H1 (cell line): ENCODE data around the gene ZFYVE19. TPM values are rescaled to one million over a fixed set of nuclear protein-coding genes. Genes with fewer than 3 reads are reported as not detected.

ENCODE experiments used
- CTCF ChIA-PET: fragments of 300-600 bp; sonication (Branson Sonifier 250); formaldehyde crosslinking; loops from one replicate; lab custom pipeline; 2021; ENCODE audit not compliant: partially characterized antibody; lab: Charles Lee
- POLR2A ChIA-PET: fragments of 300-600 bp; sonication (Branson Sonifier 250); formaldehyde crosslinking; loops from one replicate; lab custom pipeline; 2021; ENCODE audit warnings: inconsistent platforms; ENCODE audit not compliant: partially characterized antibody; lab: Charles Lee
- DNase-seq, 2 experiments: peaks; one replicate each; pipeline versions ENCODE4 v3.0.0 to v3.0.0-alpha.2; 2010 to 2022; ENCODE audit warnings: low spot score in 2 of 2, low read depth in 1 of 2, mixed read lengths in 1 of 2
- FAIRE-seq: peaks from 2 replicates; lab custom pipeline; 2011; peaks lifted over from hg19 to GRCh38; lab: Jason Lieb, UNC
- H2AFZ ChIP-seq: 2 replicates; pipeline ENCODE4 v1.8.1; 2012; ENCODE audit warnings: low read length, inconsistent platforms
- H2AK5ac ChIP-seq: 2 replicates; pipeline ENCODE4 v1.6.1; 2013; ENCODE audit warnings: low read depth, low read length
- H2BK120ac ChIP-seq: replicated peaks from 2 replicates; pipeline ENCODE3; 2013; ENCODE audit warnings: low read depth, low read length, inconsistent platforms
- H2BK12ac ChIP-seq: 2 replicates; pipeline ENCODE4 v1.6.1; 2013; ENCODE audit warnings: low read depth, low read length
- H2BK15ac ChIP-seq: 2 replicates; pipeline ENCODE4 v1.6.1; 2013; ENCODE audit warnings: low read length
- H2BK20ac ChIP-seq: 2 replicates; pipeline ENCODE4 v1.6.1; 2013; ENCODE audit warnings: low read length
- H2BK5ac ChIP-seq: 2 replicates; pipeline ENCODE4 v1.6.1; 2013; ENCODE audit warnings: low read depth, low read length
- H3K14ac ChIP-seq: 2 replicates; pipeline ENCODE4 v1.6.1; 2013; ENCODE audit warnings: inconsistent platforms; ENCODE audit not compliant: insufficient read length
- H3K18ac ChIP-seq: 2 replicates; pipeline ENCODE4 v1.6.1; 2013; ENCODE audit warnings: low read length; ENCODE audit errors: extremely low read depth
- H3K23ac ChIP-seq: 2 replicates; pipeline ENCODE4 v1.6.1; 2013; ENCODE audit warnings: inconsistent platforms; ENCODE audit not compliant: insufficient read length
- H3K23me2 ChIP-seq: 2 replicates; pipeline ENCODE4 v1.6.1; 2013; ENCODE audit warnings: low read depth, low read length
- H3K27ac ChIP-seq: 2 replicates; pipeline ENCODE4 v1.6.1; 2011; ENCODE audit warnings: low read depth, low read length, inconsistent platforms
- H3K27me3 ChIP-seq, 4 experiments: replicated peaks in 1 of 4; 1 replicate in 1 of 4; 2 replicates in 3 of 4; pipeline versions ENCODE4 v1.6.1 to v1.8.1; 2011 to 2013; ENCODE audit warnings: low read length in 3 of 4, mild to moderate bottlenecking in 3 of 4, inconsistent platforms in 2 of 4, mixed read lengths in 2 of 4, moderate library complexity in 1 of 4; ENCODE audit not compliant: control insufficient read depth in 3 of 4, insufficient read depth in 3 of 4; ENCODE audit errors: extremely low read depth in 1 of 4
- H3K36me3 ChIP-seq, 4 experiments: 2 replicates each; pipeline versions ENCODE4 v1.6.1 to v1.8.1; 2011 to 2013; ENCODE audit warnings: mild to moderate bottlenecking in 4 of 4, low read length in 3 of 4, moderate library complexity in 2 of 4, control low read depth in 1 of 4, inconsistent platforms in 1 of 4; ENCODE audit not compliant: insufficient read depth in 4 of 4, control insufficient read depth in 2 of 4
- H3K4ac ChIP-seq: replicated peaks from 2 replicates; pipeline ENCODE3; 2013; ENCODE audit warnings: low read length, low read depth, mixed read lengths, inconsistent platforms; ENCODE audit not compliant: insufficient read length
- H3K4me1 ChIP-seq, 4 experiments: replicated peaks in 1 of 4; 1 replicate in 1 of 4; 2 replicates in 3 of 4; pipeline versions ENCODE4 v1.6.1 to v1.8.1; 2011 to 2013; ENCODE audit warnings: low read length in 3 of 4, inconsistent platforms in 2 of 4, mixed read lengths in 1 of 4; ENCODE audit not compliant: insufficient read depth in 4 of 4, control insufficient read depth in 3 of 4
- H3K4me2 ChIP-seq, 2 experiments: 2 replicates each; pipeline versions ENCODE4 v1.6.1 to v1.8.1; 2011 to 2013; ENCODE audit warnings: low read depth in 2 of 2, low read length in 2 of 2, control low read depth in 1 of 2, inconsistent platforms in 1 of 2, mild to moderate bottlenecking in 1 of 2; ENCODE audit not compliant: insufficient read depth in 1 of 2
- H3K4me3 ChIP-seq, 4 experiments: fragments of 200-600, 300-600 bp in 1 of 4; sonication (generic), shearing (Covaris generic), sonication (Bioruptor Twin) in 1 of 4; 2 replicates each; pipeline versions ENCODE4 v1.5.1 to v1.8.1; 2011 to 2016; ENCODE audit warnings: low read length in 4 of 4, low read depth in 3 of 4, control low read depth in 2 of 4, inconsistent platforms in 2 of 4, mild to moderate bottlenecking in 2 of 4, mixed read lengths in 1 of 4, moderate library complexity in 1 of 4; ENCODE audit not compliant: insufficient read depth in 2 of 4; ENCODE audit errors: extremely low read depth in 1 of 4
- H3K56ac ChIP-seq: replicated peaks from 2 replicates; pipeline ENCODE3; 2013; ENCODE audit warnings: low read depth, mild to moderate bottlenecking, mixed read lengths, low read length, inconsistent platforms; ENCODE audit not compliant: insufficient read length
- H3K79me1 ChIP-seq: 2 replicates; pipeline ENCODE4 v1.6.1; 2013; ENCODE audit warnings: low read depth, low read length, control low read depth
- H3K79me2 ChIP-seq, 2 experiments: 2 replicates each; pipeline versions ENCODE4 v1.6.1 to v1.8.1; 2012 to 2013; ENCODE audit warnings: low read length in 2 of 2, mild to moderate bottlenecking in 2 of 2, inconsistent platforms in 1 of 2; ENCODE audit not compliant: insufficient read depth in 2 of 2, control insufficient read depth in 1 of 2
- H3K9ac ChIP-seq, 4 experiments: replicated peaks in 1 of 4; 1 replicate in 1 of 4; 2 replicates in 3 of 4; pipeline versions ENCODE4 v1.6.1 to v1.8.1; 2011 to 2013; ENCODE audit warnings: low read depth in 3 of 4, low read length in 3 of 4, control low read depth in 2 of 4, mild to moderate bottlenecking in 2 of 4, moderate library complexity in 2 of 4, inconsistent platforms in 1 of 4; ENCODE audit errors: extremely low read depth in 1 of 4
- H3K9me3 ChIP-seq, 2 experiments: 2 replicates each; pipeline versions ENCODE4 v1.6.1 to v1.8.1; 2012 to 2013; ENCODE audit warnings: mild to moderate bottlenecking in 2 of 2, moderate library complexity in 2 of 2, control low read depth in 1 of 2, inconsistent platforms in 1 of 2, low read depth in 1 of 2, low read length in 1 of 2, mixed read lengths in 1 of 2; ENCODE audit not compliant: insufficient read depth in 2 of 2
- H4K20me1 ChIP-seq, 2 experiments: replicated peaks in 1 of 2; 2 replicates each; pipeline versions ENCODE3 to v1.8.1; 2011 to 2013; ENCODE audit warnings: inconsistent platforms in 2 of 2, low read length in 2 of 2, mild to moderate bottlenecking in 1 of 2; ENCODE audit not compliant: insufficient read depth in 2 of 2, control insufficient read depth in 1 of 2
- H4K5ac ChIP-seq: 2 replicates; pipeline ENCODE4 v1.6.1; 2013; ENCODE audit warnings: low read length, low read depth, mixed read lengths, inconsistent platforms; ENCODE audit not compliant: insufficient read length
- H4K8ac ChIP-seq: 2 replicates; pipeline ENCODE4 v1.8.0; 2013; ENCODE audit warnings: mild to moderate bottlenecking, moderate library complexity, low read length, inconsistent platforms; ENCODE audit not compliant: insufficient read depth; ENCODE audit errors: extremely low read depth
- H4K91ac ChIP-seq: replicated peaks from 2 replicates; pipeline ENCODE3; 2013; ENCODE audit warnings: low read length, mixed read lengths, inconsistent platforms; ENCODE audit not compliant: insufficient read length
- BACH1 ChIP-seq: IDR thresholded peaks from 2 replicates; pipeline ENCODE4 v1.6.1; 2012; ENCODE audit warnings: low read length, improper control_type of control experiment
- BRCA1 ChIP-seq: IDR thresholded peaks from 2 replicates; pipeline ENCODE4 v1.6.1; 2012; ENCODE audit warnings: low read depth, low read length, improper control_type of control experiment
- CHD1 ChIP-seq: IDR thresholded peaks from 2 replicates; pipeline ENCODE4 v1.6.1; 2012; ENCODE audit warnings: low read depth, low read length, improper control_type of control experiment
- HDAC2 ChIP-seq, 2 experiments: fragments of 300-600 bp in 1 of 2; sonication (generic) in 1 of 2; IDR thresholded peaks; 2 replicates each; pipeline ENCODE4 v1.6.1; 2011 to 2012; ENCODE audit warnings: low read depth in 2 of 2, low read length in 2 of 2, mild to moderate bottlenecking in 2 of 2, moderate library complexity in 2 of 2, borderline replicate concordance in 1 of 2, inconsistent platforms in 1 of 2
- JUND ChIP-seq: IDR thresholded peaks from 2 replicates; pipeline ENCODE4 v1.6.1; 2011; ENCODE audit warnings: mild to moderate bottlenecking, improper control_type of control experiment, low read length
- KDM1A ChIP-seq: fragments of 200-600, 300-600 bp; sonication (generic); IDR thresholded peaks from 2 replicates; pipeline ENCODE4 v1.7.1; 2016; ENCODE audit warnings: mild to moderate bottlenecking, low read length, borderline replicate concordance
- MAFK ChIP-seq: IDR thresholded peaks from 2 replicates; pipeline ENCODE4 v1.6.1; 2012; ENCODE audit warnings: low read depth, mild to moderate bottlenecking, improper control_type of control experiment, low read length
- POLR2A ChIP-seq, 2 experiments: IDR thresholded peaks; 1 replicate in 1 of 2; 2 replicates in 1 of 2; pipeline ENCODE4 v1.6.1; 2011; ENCODE audit warnings: low read depth in 2 of 2, low read length in 2 of 2, mild to moderate bottlenecking in 2 of 2; ENCODE audit errors: control extremely low read depth in 1 of 2
- RBBP5 ChIP-seq: IDR thresholded peaks from 2 replicates; pipeline ENCODE4 v1.7.1; 2012; ENCODE audit warnings: low read depth, mild to moderate bottlenecking, inconsistent platforms, low read length, moderate library complexity, borderline replicate concordance
- RXRA ChIP-seq: IDR thresholded peaks from 2 replicates; pipeline ENCODE4 v1.6.1; 2011; ENCODE audit warnings: low read depth, mild to moderate bottlenecking, low read length, moderate library complexity; ENCODE audit not compliant: insufficient read depth
- WGBS, 2 experiments: shearing (Covaris generic) in 1 of 2; methylation state at CpG; one replicate each; pipeline versions ENCODE4 v1.1.6 to v1.1.7; 2013 to 2015; ENCODE audit warnings: low lambda C conversion rate in 2 of 2, mixed read lengths in 2 of 2, inconsistent platforms in 1 of 2, low coverage in 1 of 2, missing lambda C conversion rate in 1 of 2; ENCODE audit not compliant: insufficient replicate concordance in 2 of 2, insufficient coverage in 1 of 2, insufficient read length in 1 of 2; ENCODE audit errors: extremely low coverage in 1 of 2, missing lambda C conversion rate in 1 of 2; 5-methylcytosine and 5-hydroxymethylcytosine counted together
- polyA plus RNA-seq, 7 experiments: library from polyadenylated mRNA; depleted of rRNA in 3 of 7; stranded (reverse) in 5 of 7; unstranded in 2 of 7; fragments of >200 nt in 5 of 7; fragments of 200-250 nt in 2 of 7; gene quantifications; 1 replicate in 5 of 7; 2 replicates in 1 of 7; 4 replicates in 1 of 7; pipeline versions ENCODE4 v1.2.1 to v1.2.3, GENCODE V29; 2011 to 2013; ENCODE audit warnings: missing spikeins in 2 of 7, mixed read lengths in 2 of 7
- total RNA-seq: library from RNA; stranded (reverse); fragmentation: NEBNext Ultra II Directional; extraction: Animal tissue kit (Norgen Biotek cat#: 25700); gene quantifications from 2 replicates; pipeline ENCODE4 v1.2.1, GENCODE V29; 2021
- TF ChIP-seq, protein P1 (sequence below): IDR thresholded peaks from 2 replicates; pipeline ENCODE4 v1.6.1; 2012; ENCODE audit warnings: inconsistent platforms
- TF ChIP-seq, protein P2 (sequence below): IDR thresholded peaks from 2 replicates; pipeline ENCODE4 v1.6.1; 2011; ENCODE audit warnings: low read length, improper control_type of control experiment

Gene ZFYVE19
- total and polyA plus RNA-seq, 2 of the 8 experiments (the other 6 are each of a cell fraction or from before 2014, with no cell fraction given) = 11.2 to 21.8 TPM

DNA sequence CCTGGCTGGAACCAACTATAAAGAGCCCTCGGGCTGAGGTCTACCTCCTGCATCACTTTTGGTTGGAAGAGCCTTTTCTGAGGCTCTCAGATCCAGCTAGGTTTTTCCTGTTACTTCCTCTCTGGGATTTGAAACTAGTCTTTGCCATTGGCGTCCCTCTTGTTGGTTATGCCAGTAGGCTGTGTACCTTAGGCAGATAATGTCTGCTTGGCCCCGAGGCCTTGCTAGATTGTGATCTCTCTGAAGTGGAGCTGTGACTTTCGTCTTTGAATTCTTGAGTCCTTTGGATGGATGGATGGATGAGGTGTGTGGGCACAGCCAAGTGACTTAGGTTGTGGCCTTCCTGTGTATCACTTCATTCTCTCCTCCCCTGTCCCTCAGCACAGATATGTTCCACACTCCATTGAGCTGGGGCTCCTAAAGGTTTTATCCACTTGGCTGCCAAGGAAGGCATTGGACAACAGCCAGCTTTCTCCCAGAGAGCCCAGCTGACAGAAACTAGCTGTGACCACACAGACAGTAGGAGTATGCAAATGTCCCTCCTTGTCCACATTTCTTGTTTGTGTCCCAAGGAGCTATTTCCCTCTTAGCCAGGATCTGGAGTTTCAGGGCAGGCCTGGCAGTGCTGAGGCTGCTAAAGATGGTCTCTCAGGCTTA, 8.3 kb downstream of the ZFYVE19 start:
- H3K23me2 ChIP-seq = no peaks in the 10 kb centered on the region
- POLR2A ChIA-PET = interaction anchor here (1.2 kb wide), 1 partner anchor 42 kb away, joined by 3 read pairs; no protein-coding TSS in a partner anchor
- H3K79me1 ChIP-seq = no peaks in the 10 kb centered on the region
- H3K27ac ChIP-seq = no peak overlapping the region
- H4K8ac ChIP-seq = no peak overlapping the region
- H2AFZ ChIP-seq = no peak overlapping the region
- FAIRE-seq (no peak), DNase-seq (no peak)
- no peak overlapping the region for H3K18ac ChIP-seq
- CTCF ChIA-PET = interaction anchor here (0.6 to 2.7 kb wide), 13 partner anchors 11 to 107 kb away, joined by 3 to 7 read pairs (median 4); partner anchors contain the start of gene VPS18
- no peak overlapping the region for H2BK12ac ChIP-seq
- no peak overlapping the region for H2BK120ac ChIP-seq
- H3K4ac ChIP-seq = no peak overlapping the region
- no peak overlapping the region for H3K14ac ChIP-seq
- H3K9me3 ChIP-seq = no peaks in the 10 kb centered on the region
- H3K27me3 ChIP-seq = no peaks in the 10 kb centered on the region
- WGBS, 2 experiments = 77% methylated on average over 4 of the region's 4 CpGs; no CpG with 5 or more reads in 1 of the 2 experiments
- H2AK5ac ChIP-seq = no peak overlapping the region
- H3K4me1 ChIP-seq = no peaks in the 10 kb centered on the region
- H3K4me2 ChIP-seq = no peak overlapping the region
- no peaks in the 10 kb centered on the region for H3K79me2 ChIP-seq
- no peak overlapping the region for H4K91ac ChIP-seq
- no peak overlapping the region for H3K23ac ChIP-seq
- H3K9ac ChIP-seq = no peak overlapping the region
- H2BK20ac ChIP-seq = no peak overlapping the region
- H3K4me3 ChIP-seq = no peak overlapping the region
- no peak overlapping the region for H3K56ac ChIP-seq
- H2BK5ac ChIP-seq = no peak overlapping the region; the same call in 1 of the 2 replicates
- peaks cover 0 to 2% (median 0%) of the 10 kb centered on the region in 4 experiments; a peak in 1 of 8 replicates for H3K36me3 ChIP-seq
- H4K20me1 ChIP-seq = no peaks in the 10 kb centered on the region
- no peak overlapping the region for H4K5ac ChIP-seq
- no peak overlapping the region for H2BK15ac ChIP-seq
- no peak for TF ChIP-seq RXRA
- TF ChIP-seq, protein P1, sequence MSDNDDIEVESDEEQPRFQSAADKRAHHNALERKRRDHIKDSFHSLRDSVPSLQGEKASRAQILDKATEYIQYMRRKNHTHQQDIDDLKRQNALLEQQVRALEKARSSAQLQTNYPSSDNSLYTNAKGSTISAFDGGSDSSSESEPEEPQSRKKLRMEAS = no peak
- TF ChIP-seq BACH1 = no peak
- no peak for TF ChIP-seq RBBP5
- TF ChIP-seq POLR2A (IDR thresholded peaks at IDR 0.05; ENCODE audit: control extremely low read depth in 1 of 2, low read depth in 2 of 2, low read length in 2 of 2) = no peak
- TF ChIP-seq BRCA1 = no peak
- TF ChIP-seq, protein P2, sequence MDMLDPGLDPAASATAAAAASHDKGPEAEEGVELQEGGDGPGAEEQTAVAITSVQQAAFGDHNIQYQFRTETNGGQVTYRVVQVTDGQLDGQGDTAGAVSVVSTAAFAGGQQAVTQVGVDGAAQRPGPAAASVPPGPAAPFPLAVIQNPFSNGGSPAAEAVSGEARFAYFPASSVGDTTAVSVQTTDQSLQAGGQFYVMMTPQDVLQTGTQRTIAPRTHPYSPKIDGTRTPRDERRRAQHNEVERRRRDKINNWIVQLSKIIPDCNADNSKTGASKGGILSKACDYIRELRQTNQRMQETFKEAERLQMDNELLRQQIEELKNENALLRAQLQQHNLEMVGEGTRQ = no peak
- TF ChIP-seq HDAC2 (IDR thresholded peaks at IDR 0.05; ENCODE audit: borderline replicate concordance in 1 of 2, low read depth in 2 of 2, low read length in 2 of 2) = no peak
- TF ChIP-seq JUND = no peak
- TF ChIP-seq KDM1A = no peak
- TF ChIP-seq MAFK = no peak
- no peak for TF ChIP-seq CHD1
